Right renal cortex interstitium (tissue), 3 donors: ENCODE data around the gene SCNN1B. TPM values are rescaled to one million over a fixed set of nuclear protein-coding genes. Genes with fewer than 3 reads are reported as not detected.
"Not testable (repeated sequence)": the region's sequence is repeated elsewhere in the genome, so short reads cannot be mapped to it uniquely, and the experiment has no call there.

Experiments used
- DNase-seq, 3 donors: peaks; one replicate each; pipeline ENCODE4 v3.0.0-alpha.2; 2013; ENCODE audit warnings: low read depth in 3 of 3, low spot score in 2 of 3
- polyA plus RNA-seq, 3 donors: library from polyadenylated mRNA; unstranded; fragments of 120-200 nt; gene quantifications; one replicate each; pipeline ENCODE4 v1.2.1, GENCODE V29; 2013; ENCODE audit not compliant: insufficient read length in 3 of 3

SCNN1B gene
- polyA plus RNA-seq, 3 donors: 11.5 to 20.4 (median 13.4) TPM

DNA sequence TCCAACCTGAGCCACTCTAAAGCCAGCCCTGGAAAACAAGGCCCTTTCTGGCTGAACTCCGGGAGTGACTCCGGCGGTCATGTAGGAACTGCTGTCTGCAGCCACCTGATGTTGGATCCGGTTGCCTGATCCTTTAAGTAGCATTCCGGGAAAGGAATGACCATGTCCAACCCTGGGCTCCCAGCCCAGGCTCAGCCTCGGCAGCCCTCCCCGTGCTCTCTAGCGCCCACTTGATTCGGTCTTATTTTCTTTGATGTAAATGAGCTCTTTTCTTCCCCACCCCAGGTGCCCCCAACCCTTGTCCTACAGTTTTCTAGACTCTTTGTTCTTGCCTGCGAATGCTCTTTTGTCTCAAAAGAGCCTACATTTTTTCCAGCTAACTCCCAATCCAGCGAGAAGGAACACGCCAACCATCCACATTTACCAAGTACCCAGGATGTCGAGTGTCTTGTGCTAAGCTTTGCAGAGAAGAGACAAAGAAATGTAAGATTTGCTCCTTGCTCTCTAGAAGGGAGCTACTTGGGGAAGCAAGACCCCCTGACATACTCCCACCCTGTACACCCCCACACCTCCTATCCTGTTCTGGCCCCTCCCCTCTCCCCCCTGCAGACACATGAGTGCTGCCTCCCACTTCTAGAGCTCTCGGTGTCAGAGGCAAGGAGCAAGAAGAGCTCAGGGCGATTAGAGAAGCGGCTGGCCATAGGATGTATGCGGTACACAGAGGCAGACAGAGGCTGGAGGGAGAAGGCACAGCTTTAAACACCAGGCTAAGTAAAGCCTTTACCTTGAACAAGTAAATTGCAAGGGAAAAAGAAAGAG is 97.1 kb downstream of the SCNN1B start:
- DNase-seq: peak in 2 of 3 donors; percentile 29 to 38

DNA sequence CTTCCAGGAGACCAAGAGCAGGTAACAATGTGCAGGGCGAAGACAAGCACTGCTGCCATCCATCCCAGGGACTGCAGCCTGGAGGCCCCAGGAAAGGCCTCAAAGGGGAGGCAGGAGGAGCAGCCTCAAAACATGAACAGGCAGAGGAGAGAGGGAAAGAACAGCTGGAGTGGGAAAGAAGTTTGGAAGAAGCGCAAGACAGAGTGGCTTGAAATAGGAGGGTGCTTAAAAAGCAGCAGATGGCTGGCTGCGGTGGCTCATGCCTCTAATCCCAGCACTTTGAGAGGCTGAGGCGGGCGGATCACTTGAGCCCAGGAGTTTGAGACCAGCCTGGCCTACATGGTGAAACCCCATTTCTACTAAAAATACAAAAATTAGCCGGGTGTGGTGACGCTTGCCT is 98.3 kb downstream of the SCNN1B start:
- not testable (repeated sequence) for DNase-seq

GRCh38 chr16:23401139-23401538 is 99.0 kb downstream of the SCNN1B start:
- DNase-seq: no peak

DNA sequence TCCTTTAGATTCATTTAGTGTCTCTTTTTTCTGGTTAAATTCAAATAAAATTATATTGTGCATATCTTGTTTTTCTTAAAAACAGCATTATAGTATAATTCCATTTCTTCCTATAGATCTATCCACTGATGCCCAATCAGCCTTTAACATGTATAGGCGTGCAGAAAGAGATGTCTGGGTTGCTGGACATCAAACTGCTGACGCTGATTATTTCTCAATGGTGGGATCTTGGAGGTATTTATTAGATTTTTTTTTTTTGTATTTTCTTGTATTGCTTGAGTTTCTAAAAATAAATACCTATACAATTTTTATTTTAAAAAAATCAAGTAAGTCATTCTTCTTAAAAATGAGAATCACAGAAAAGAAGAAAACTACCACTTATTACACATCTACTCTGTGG is 100.0 kb downstream of the SCNN1B start:
- DNase-seq: no peak

DNA sequence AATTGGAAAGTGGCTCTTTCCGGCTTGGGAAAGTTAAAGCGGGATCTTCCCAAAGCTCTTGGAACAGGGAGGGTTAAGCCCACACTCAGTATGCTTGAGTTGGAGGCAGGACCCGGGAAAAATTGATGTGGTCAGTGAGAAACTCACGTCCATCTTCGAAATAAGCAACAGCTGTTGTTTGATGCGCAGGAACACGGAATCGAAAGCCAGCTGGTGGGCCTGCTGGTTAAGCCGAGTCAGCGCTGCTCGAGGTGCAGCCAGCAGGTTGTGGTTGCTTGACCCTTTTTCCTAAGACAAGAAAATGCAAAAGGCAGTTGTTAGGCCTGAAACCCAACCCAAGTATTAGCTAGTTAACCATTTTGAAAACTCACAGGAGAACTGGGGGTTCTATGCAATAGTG is 101.4 kb downstream of the SCNN1B start:
- DNase-seq: no peak

DNA sequence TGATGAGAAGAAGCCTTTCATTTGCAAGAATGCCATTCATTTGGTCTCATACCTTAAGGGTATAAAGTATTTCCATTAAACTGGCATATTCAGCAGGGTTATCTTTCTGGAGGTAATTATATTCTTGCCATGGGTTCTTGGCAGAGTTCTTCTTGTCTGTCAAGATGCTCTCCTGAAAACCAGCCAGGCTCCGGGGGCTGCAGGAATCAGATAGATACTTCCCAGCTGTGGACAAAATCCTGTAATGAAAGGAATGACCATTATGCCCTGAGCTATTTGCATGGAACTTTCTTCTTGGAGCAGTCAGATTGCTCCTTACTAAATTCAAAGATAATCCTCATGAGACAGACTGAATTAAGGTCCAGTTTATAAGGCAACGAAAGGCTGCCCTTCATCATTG is 103.9 kb downstream of the SCNN1B start:
- DNase-seq: no peak

- no peak for DNase-seq
Measured at GRCh38 chr16:23406546-23407240, 104.6 kb downstream of the SCNN1B start.

DNA sequence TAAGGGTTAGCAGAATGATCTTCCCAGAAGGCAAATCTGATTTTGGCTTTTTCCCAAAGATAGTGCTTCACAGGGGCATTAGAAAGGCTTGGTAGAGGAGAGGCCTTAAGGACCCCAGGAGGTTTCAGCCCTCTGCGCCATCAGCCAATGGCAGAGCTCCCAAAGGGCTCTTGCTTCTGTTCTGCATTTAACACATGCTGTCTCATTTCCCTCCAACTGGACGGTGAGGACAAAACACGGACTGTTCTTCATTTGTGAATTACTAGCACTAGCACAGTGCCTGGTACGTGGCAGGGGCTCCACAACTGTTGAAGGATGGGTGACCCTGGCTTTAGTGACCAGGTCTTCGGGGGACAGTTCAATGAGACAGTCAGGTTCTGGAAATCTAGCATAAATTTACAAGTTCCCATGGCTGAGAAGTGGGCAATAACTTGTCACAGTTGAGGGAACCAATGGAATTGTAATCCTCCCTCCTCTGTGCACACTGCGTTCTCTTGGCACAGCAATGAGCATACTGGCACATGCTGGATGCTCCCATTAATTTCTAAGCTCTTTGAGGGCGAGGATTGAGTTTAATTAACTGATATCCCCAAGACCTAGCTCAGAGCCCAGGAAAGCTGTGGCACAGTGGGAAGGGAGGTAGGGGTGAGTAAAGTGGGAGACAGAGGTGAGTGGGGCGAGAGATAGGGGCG is 105.5 kb downstream of the SCNN1B start:
- DNase-seq: no peak

DNA sequence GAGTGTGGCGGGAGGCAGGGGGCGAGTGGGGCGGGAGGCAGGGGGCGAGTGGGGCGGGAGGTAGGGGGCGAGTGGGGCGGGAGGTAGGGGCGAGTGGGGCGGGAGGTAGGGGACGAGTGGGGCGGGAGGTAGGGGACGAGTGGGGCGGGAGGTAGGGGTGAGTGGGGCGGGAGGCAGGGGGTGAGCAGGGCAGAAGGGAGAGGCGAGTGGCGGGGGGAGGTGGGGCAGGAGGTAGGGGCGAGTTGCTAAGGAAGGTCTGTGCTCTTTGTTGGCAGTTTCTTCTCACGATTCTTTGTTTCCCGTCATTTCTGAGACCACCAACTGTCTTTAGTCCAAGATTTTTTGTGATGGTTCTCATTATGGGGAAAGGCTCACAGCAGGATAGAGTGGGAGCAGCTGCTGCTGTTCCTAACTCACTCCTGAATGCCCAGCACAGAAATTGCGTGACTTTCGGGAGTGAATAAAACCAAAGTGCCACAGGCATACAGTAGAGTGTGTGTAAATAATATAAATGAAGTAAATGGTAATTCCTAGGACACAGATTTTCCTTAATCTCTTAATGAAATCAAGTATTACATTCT is 106.2 kb downstream of the SCNN1B start:
- DNase-seq: no peak

DNA sequence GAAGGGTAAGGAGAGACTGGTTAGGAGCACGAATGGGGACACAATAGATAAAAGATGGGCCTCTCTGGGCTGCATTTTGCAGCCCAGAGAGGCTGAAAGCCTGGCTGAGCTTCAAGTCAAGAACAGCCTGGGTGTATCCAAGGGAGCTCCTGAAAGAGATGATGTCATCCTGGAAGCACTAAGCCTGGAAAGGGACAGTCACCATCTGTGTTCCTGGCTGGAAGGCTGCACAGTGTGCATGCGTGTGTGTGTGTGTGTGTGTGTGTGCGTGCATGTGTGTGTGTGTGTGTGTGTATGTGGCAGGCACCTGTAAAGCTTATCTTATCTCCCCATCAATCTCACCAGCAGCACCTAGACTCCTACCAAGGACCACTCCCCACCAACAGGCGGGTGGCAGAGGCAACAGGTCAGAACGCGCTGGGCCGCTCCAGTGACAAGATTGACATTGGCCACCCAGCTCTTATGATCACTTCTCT is 106.8 kb downstream of the SCNN1B start:
- DNase-seq: no peak

DNA sequence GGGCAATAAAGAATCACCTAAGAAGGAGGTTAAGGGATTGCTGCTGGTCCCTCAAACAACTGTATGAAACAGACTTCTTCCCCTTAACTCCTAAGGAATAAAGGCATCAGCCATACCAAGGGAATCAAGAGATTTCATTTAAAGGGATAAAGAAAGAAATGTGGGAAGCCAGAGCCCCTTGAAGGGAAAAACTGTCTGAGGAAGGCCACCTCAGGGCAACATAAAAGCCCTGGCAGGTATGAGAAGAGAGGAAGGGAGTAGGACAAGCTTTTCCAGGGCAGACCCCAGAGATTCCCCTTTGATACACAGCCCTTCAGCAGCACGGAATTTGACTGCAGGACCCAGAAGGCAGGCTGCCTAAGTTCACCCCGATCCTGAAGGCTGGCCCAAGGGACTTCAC is 107.4 kb downstream of the SCNN1B start:
- DNase-seq: no peak

DNA sequence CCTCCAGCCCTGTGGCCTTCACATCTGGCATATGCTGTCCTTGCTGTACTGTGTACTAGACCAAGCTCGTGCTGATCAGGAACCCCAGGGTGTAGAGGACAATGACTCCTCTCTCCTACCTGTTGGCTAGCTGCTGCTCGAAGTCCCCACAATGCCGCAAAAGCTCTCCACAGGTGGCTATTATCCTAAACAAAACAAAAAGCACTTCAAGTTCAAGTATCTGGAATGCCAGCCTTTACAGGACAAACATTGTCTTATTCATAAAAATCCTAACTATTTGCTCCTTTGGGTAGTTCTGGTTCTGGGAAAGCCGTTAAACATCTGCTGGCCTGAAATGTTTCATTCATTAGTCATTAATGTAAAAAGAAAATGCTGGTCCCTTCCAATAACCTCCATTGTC is 108.1 kb downstream of the SCNN1B start:
- no peak for DNase-seq

GRCh38 chr16:23414731-23415130 is 112.6 kb downstream of the SCNN1B start:
- no peak for DNase-seq

- DNase-seq: no peak
Measured at GRCh38 chr16:23416816-23417215, 114.7 kb downstream of the SCNN1B start.

DNA sequence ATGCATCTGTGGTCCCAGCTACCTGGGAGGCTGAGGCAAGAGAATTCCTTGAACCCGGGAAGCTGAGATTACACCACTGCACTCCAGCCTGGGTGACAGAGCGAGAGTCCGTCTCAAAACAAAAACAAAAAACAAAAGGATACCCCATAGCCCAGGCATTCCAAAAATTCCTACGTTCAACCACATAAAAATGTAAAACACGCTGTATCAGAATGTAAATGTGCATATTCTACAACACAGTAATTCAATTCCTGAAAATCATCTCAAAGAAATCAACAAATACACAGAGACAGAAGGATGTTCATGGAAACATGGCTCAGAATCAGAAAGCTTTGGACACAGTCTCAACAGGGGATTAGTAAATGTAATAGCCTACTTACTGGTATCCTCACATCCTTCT is 117.9 kb downstream of the SCNN1B start:
- DNase-seq: no peak

- no peak for DNase-seq
Measured at GRCh38 chr16:23423496-23424049, 121.5 kb downstream of the SCNN1B start.

GRCh38 chr16:23424292-23424958 is 122.3 kb downstream of the SCNN1B start:
- peak in 1 of 3 donors; percentile 35 for DNase-seq

- DNase-seq: no peak
Measured at GRCh38 chr16:23428351-23428750, 126.2 kb downstream of the SCNN1B start.
